Endothelial cell of umbilical vein (primary cell): ENCODE measurements around the gene ZNF438.

Source experiments
- CTCF ChIP-seq, 2 donors: IDR thresholded peaks; 1 replicate in 1 of 2; 2 replicates in 1 of 2; pipeline ENCODE4 v1.5.1; 2011; ENCODE audit warnings: low read length in 2 of 2, mild to moderate bottlenecking in 2 of 2, moderate library complexity in 2 of 2, control low read depth in 1 of 2, inconsistent platforms in 1 of 2, low read depth in 1 of 2; ENCODE audit not compliant: insufficient read depth in 1 of 2; ENCODE audit errors: extremely low read depth in 1 of 2
- POLR2A ChIP-seq: IDR thresholded peaks from 2 replicates; pipeline ENCODE4 v1.6.1; 2012; ENCODE audit warnings: low read depth, mild to moderate bottlenecking, control low read depth, low read length

GRCh38 chr10:31010062-31010461 lies 21.6 kb downstream of the ZNF438 start:
- TF ChIP-seq CTCF (IDR thresholded peaks at IDR 0.05; ENCODE audit: extremely low read depth in 1 of 2, insufficient read depth in 1 of 2, low read depth in 1 of 2, low read length in 2 of 2) (no peak), POLR2A (no peak)
